Activated naive CD8-positive, alpha-beta T cell treated with anti-CD3 and anti-CD28 coated beads, Interleukin-2, amount 10 ng/mL, durations not matched to agents 7 days and 5 days (primary cell): ENCODE results near the gene TMEM213. TPM values are rescaled to one million over a fixed set of nuclear protein-coding genes. Genes with fewer than 3 reads are reported as not detected.
"Not testable (repeated sequence)": the region's sequence is repeated elsewhere in the genome, so short reads cannot be mapped to it uniquely, and the experiment has no call there.

Experiments
- ATAC-seq: fragments of 150-1000 bp; cut with Tn5 transposase; one replicate; pipeline ENCODE4 v1.10.0; 2021; ENCODE audit warnings: low read depth, moderate library complexity
- POLR2A ChIA-PET: fragments of 350-600 bp; sonication (Branson Sonifier 250); formaldehyde crosslinking; loops from one replicate; lab custom pipeline; 2021; ENCODE audit warnings: antibody characterized with exemption; lab: Charles Lee
- DNase-seq: peaks from one replicate; pipeline ENCODE4 v3.0.0; 2021
- H3K27ac Mint-ChIP-seq: one replicate; pipeline ENCODE4 v1.8.0; 2022; ENCODE audit warnings: mild to moderate bottlenecking, mixed read lengths
- H3K27me3 Mint-ChIP-seq: one replicate; pipeline ENCODE4 v1.8.0; 2022; ENCODE audit warnings: mild to moderate bottlenecking, moderate library complexity, mixed read lengths
- H3K36me3 Mint-ChIP-seq: one replicate; pipeline ENCODE4 v1.8.0; 2021; ENCODE audit warnings: mild to moderate bottlenecking, mixed read lengths
- H3K4me1 Mint-ChIP-seq: one replicate; pipeline ENCODE4 v1.8.0; 2021; ENCODE audit warnings: mixed read lengths
- H3K4me3 Mint-ChIP-seq: one replicate; pipeline ENCODE4 v1.8.0; 2022; ENCODE audit warnings: mild to moderate bottlenecking, moderate library complexity, mixed read lengths
- H3K9me3 Mint-ChIP-seq: one replicate; pipeline ENCODE4 v1.8.0; 2021; ENCODE audit warnings: mixed read lengths
- total RNA-seq, 2 experiments: library from RNA; stranded (reverse); gene quantifications; one replicate each; pipeline ENCODE4 v1.2.3, GENCODE V29; 2021

TMEM213 gene
- total RNA-seq, 2 experiments from 2014 or later: not detected

DNA sequence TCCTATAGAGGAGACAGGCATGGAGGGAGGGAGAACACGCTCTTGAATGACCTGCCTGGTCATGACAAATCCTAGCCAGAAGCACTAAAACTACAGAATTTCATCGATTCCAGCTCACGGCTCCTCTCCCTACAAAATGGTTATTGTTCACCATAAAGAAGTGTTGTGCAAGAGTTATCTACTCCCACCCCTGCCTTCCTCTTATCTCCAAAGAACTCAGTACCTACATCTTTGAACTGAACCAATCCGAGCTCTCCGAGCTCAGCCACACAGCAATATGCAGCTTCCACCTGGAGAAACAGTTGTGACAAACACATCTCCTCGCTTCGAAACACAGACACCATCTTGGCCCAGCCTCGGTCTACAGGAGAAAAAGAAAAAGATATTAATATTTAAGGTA lies 26.9 kb upstream of the TMEM213 start:
- H3K27me3 Mint-ChIP-seq: peaks cover 2% of the 10 kb centered on the region
- ATAC-seq (no peak), DNase-seq (no peak)
- no peaks in the 10 kb centered on the region for H3K4me1 Mint-ChIP-seq
- H3K9me3 Mint-ChIP-seq: no peaks in the 10 kb centered on the region
- no peaks in the 10 kb centered on the region for H3K36me3 Mint-ChIP-seq
- no peak overlapping the region for H3K4me3 Mint-ChIP-seq
- H3K27ac Mint-ChIP-seq: no peak overlapping the region
- POLR2A ChIA-PET: no interaction called here

DNA sequence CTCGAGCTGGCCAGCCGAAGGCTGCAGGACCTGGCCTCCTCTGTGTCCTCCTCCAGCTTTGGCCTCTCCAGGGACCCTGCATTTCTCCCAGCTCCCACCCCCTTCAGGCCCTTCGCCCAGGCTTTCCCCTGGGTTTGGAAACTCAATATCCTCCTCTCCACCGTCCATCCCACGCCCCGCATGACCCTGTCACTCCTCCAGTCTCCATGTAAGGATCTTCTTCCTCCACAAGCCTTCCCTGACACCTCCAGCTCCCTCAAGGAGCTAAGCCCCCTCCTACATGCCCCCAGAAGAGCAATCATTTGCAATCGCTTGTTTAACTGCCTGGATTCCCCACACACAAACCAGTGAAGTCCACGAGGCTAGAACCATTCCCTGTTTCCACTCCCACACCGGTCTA lies 24.6 kb upstream of the TMEM213 start:
- H3K27me3 Mint-ChIP-seq: peaks cover 2% of the 10 kb centered on the region
- no peaks in the 10 kb centered on the region for H3K36me3 Mint-ChIP-seq
- no peak overlapping the region for H3K27ac Mint-ChIP-seq
- H3K4me1 Mint-ChIP-seq: no peaks in the 10 kb centered on the region
- POLR2A ChIA-PET: no interaction called here
- ATAC-seq: no peak
- no peaks in the 10 kb centered on the region for H3K9me3 Mint-ChIP-seq
- no peak overlapping the region for H3K4me3 Mint-ChIP-seq
- no peak for DNase-seq

DNA sequence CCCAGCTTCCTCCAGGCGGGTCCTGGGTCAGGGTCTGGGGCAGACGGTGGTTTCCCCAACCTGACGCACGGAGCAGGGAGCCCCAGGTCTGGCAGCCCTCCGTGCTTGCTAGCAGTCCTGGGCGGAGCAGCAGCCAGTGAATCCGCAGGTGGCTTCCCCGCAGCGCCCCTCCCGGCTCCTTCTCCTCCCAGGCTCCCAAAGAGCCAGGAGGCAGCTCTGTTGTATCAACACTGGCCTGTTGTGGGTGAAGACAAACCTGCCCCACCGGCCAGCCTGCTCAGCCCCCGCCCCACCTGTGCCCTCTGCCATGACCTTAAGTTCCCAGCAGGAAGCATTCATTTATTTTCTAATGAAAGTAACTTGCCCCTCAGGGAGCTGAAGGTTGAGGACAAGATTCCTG lies 24.0 kb upstream of the TMEM213 start:
- Mint-ChIP-seq H3K4me3 (no peak overlapping the region), H3K9me3 (no peaks in the 10 kb centered on the region), H3K27ac (no peak overlapping the region), H3K27me3 (peaks cover 2% of the 10 kb centered on the region), H3K4me1 (no peaks in the 10 kb centered on the region), H3K36me3 (no peaks in the 10 kb centered on the region)
- ATAC-seq: no peak
- POLR2A ChIA-PET: no interaction called here
- no peak for DNase-seq

DNA sequence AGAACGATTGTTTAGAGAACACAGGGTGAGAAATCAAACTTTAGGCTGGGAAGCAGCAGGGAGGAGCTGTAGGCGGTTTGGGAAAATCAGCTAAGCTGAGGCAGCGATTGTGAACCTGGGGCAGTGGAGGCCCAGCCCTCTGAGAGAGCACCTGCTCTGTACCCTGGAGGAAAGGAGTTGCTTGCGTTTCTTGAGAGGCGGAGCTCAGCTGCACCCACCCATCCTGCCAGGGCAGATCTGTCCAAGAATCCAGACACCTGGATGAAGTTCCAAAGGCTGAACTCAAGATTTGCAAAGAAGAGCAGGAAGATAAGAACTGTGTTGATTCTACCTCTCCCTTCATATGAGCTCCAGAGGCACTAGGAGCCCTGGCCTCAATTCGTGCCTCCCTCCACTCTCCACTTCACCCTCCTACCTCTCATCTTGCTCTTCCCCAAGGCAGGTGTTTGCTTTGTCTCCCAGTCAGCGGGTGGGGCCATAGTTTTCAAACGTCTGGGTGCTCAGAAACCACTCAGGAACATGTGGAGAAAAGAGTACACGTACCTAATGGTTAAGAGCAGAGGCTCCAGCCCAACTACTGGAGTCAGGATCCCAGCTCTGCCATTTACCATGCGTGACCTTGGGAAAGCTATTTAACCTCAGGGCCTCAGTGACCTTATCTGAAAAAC lies 21.5 kb upstream of the TMEM213 start:
- DNase-seq (no peak), ATAC-seq (no peak)
- Mint-ChIP-seq H3K4me3 (no peak overlapping the region), H3K36me3 (no peaks in the 10 kb centered on the region), H3K4me1 (no peaks in the 10 kb centered on the region), H3K9me3 (no peaks in the 10 kb centered on the region), H3K27me3 (no peaks in the 10 kb centered on the region), H3K27ac (no peak overlapping the region)
- POLR2A ChIA-PET: no interaction called here

DNA sequence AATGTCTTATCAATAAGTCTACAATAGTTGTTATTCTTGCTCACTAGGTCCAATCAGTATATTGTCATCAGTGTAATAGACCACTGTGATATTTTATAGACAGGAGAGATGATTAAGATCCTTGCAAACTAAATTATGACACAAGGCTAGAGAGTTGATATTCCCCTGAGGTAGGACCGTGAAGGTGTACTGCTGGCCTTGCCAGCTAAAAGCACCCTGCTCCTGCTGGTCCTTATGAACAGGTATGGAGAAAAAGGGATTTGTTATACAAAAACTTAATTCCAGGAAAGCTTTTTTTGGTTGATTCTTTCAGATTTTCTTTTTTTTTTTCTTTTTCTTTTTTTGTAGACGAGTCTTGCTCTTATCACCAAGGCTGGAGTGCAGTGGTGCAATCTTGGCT lies 16.8 kb upstream of the TMEM213 start:
- peaks cover under 1% of the 10 kb centered on the region for H3K4me1 Mint-ChIP-seq
- H3K4me3 Mint-ChIP-seq: no peak overlapping the region
- H3K9me3 Mint-ChIP-seq: no peaks in the 10 kb centered on the region
- peaks cover 5% of the 10 kb centered on the region for H3K27me3 Mint-ChIP-seq
- ATAC-seq (no peak), DNase-seq (no peak)
- H3K36me3 Mint-ChIP-seq: no peaks in the 10 kb centered on the region
- H3K27ac Mint-ChIP-seq: no peak overlapping the region
- POLR2A ChIA-PET: no interaction called here

DNA sequence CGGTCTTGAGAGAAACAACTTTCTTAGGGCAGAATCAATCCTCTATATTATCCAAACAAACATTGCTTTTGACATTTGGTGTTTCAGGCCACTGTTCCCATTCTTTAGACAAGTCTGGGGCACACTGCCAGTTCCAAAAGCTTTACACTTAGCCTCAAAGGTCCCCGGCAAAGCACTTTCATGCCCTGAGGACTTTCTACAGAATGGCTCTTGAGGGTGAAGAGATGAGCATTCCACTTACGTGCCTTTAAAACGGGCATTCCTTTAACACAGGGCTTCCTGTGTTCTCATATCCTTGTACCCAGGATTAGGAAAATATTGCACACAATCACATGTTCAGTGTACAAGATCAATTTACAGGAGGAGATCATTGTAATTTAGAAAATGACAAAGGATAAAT lies 13.1 kb upstream of the TMEM213 start:
- DNase-seq (no peak), ATAC-seq (no peak)
- Mint-ChIP-seq H3K4me3 (no peak overlapping the region), H3K9me3 (peaks cover 5% of the 10 kb centered on the region), H3K4me1 (peaks cover 1% of the 10 kb centered on the region), H3K27ac (no peak overlapping the region), H3K27me3 (peaks cover 10% of the 10 kb centered on the region), H3K36me3 (peaks cover 1% of the 10 kb centered on the region)
- POLR2A ChIA-PET: no interaction called here

DNA sequence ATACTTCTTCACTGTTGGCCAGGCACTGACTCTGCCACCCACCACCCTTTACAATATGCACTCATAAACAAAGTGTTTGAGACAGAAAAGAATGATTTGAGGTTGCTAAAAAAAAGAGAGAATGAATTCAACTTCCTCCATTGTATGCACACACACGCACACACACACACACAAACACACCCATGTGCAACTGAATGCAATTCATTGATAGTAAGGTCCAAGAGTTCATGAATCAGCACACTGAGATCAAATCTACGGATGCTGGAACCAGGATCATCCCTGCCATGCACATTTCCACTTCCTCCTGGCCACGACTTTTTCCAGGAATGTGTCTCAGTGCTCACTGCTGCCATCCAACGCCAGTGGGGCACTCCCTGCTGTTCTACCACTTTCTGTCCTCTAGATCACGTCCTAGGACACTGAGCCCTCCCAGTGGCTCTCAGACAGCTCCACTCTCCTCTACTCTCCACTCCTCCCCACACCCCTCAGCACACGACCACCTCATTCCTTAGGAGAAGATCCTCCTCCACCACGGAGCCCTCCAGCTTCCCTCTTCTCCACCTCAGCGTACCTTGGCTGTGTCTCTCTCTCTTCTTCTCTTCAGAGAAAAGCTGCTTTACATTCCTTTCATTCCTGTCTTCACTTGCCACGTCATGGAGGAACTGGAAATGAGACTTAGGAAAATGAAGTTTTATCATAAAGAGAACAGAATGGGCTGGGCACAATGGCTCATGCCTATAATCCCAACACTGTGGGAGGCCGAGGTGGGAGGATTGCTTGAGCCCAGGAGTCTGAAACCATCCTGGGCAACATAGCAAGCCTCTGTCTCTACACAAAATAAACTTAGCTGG lies 12.0 kb upstream of the TMEM213 start:
- H3K9me3 Mint-ChIP-seq: peaks cover 5% of the 10 kb centered on the region
- no peak overlapping the region for H3K27ac Mint-ChIP-seq
- no peak overlapping the region for H3K4me3 Mint-ChIP-seq
- no peak for ATAC-seq
- H3K4me1 Mint-ChIP-seq: peaks cover 1% of the 10 kb centered on the region
- no peak for DNase-seq
- POLR2A ChIA-PET: no interaction called here
- peaks cover 10% of the 10 kb centered on the region for H3K27me3 Mint-ChIP-seq
- peaks cover 1% of the 10 kb centered on the region for H3K36me3 Mint-ChIP-seq

DNA sequence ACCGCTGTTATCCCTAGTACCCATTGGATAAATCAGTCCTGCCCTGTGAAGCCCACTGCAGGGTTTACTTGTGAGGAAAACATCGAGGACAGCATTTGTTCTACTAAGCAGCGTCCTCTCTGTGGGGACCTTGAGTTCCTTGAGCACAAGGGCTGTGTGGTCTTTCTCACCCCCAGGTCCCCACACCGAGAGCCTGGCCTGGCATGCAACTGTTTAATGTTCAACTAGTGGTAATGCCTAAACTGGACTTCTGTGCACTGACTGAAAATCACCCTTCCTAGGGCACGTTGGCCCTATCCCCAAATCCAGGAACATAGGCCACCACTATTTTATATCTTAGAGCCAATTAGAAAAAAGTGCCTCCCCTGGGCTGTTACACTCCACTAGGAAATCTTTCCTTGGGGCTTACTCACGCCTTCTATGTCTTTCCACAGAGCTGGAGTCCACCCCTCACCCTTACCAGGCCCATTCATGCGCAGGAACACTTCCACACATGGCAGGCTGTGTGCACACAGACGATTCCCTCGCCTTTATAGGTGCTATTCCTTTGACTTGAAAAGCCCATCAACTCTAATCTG lies 1.7 kb upstream of the TMEM213 start:
- Mint-ChIP-seq H3K4me3 (no peak overlapping the region), H3K27me3 (peaks cover 7% of the 10 kb centered on the region), H3K4me1 (no peaks in the 10 kb centered on the region), H3K9me3 (peaks cover 1% of the 10 kb centered on the region), H3K27ac (no peak overlapping the region), H3K36me3 (no peaks in the 10 kb centered on the region)
- no peak for ATAC-seq
- DNase-seq: no peak
- POLR2A ChIA-PET: no interaction called here

DNA sequence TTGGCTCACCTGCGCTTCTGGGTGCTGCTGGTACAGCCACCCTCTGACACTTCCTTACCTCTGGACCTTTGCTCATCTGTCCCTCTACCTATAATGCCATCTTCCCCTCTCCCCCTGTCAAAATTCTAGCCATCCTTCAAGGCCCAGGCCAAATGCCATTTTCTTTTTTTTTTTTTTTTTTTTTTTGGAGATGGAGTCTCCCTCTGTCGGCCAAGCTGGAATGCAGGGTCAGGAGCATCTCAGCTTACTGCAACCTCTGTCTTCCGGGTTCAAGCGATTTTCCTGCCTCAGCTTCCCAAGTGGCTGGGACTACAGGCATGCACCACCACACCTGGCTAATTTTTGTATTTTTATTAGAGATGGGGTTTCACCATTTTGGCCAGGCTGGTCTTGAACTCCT lies 748 bp upstream of the TMEM213 start:
- H3K4me3 Mint-ChIP-seq, H3K9me3 Mint-ChIP-seq, POLR2A ChIA-PET, H3K27me3 Mint-ChIP-seq, H3K4me1 Mint-ChIP-seq, H3K27ac Mint-ChIP-seq, DNase-seq, ATAC-seq, H3K36me3 Mint-ChIP-seq: not testable (repeated sequence)

DNA sequence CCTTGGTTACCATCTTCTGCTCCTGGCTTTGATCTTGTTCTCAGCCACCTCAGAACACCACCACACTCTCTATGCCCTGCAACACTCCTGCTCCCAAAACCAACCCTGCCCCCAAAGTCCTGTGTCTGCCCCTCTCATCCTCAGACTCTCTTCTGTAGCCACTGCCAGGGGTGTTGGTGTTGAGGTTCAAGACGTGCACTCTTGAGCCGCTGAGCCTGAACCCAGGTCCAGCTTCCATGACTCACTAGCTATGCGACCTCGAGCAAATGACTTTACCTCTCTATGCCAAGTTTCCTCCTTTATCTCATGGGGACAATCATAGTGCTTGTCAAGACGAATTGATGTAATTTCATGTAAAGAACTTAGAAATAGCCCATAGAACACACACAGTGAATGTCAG lies 1.0 kb downstream of the TMEM213 start:
- POLR2A ChIA-PET: no interaction called here
- no peak for DNase-seq
- Mint-ChIP-seq H3K27me3 (peaks cover 6% of the 10 kb centered on the region), H3K9me3 (no peaks in the 10 kb centered on the region), H3K4me1 (no peaks in the 10 kb centered on the region), H3K27ac (no peak overlapping the region), H3K4me3 (no peak overlapping the region), H3K36me3 (no peaks in the 10 kb centered on the region)
- ATAC-seq: no peak

DNA sequence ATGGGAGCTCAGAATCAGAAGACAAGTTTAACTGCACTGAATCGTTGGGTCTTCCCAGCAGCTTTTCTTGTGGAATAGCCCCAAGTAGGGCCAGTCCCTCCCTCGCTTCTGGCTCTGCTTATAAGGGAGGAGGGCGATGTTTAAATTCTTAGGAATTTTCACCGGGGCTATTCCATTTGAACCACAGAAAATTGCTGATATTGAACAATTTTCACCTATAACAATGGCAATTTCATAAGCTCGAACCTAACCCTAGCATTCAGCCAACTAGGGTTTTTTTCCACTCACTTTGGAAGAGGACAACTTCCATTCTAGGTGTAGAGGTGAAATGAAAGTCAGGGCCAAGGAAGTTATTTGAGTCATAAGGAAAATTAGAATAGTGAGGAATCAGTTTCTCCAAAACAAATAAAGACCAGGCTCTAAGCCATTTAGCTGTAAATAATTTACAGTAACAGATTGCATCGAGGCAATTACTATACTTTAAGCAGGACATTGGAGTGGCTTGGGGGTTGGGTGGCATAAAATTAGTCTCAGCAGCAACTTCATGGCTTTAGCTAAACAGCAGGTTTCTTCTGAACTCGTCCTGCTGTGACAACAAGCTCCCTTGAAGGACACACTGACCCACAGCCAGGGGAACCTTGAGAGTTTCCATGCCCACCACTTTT lies 1.7 kb downstream of the TMEM213 start:
- H3K4me1 Mint-ChIP-seq: no peaks in the 10 kb centered on the region
- no peak overlapping the region for H3K4me3 Mint-ChIP-seq
- no peaks in the 10 kb centered on the region for H3K9me3 Mint-ChIP-seq
- H3K27me3 Mint-ChIP-seq: peaks cover 6% of the 10 kb centered on the region
- H3K36me3 Mint-ChIP-seq: no peaks in the 10 kb centered on the region
- DNase-seq (no peak), ATAC-seq (no peak)
- no peak overlapping the region for H3K27ac Mint-ChIP-seq
- POLR2A ChIA-PET: no interaction called here

DNA sequence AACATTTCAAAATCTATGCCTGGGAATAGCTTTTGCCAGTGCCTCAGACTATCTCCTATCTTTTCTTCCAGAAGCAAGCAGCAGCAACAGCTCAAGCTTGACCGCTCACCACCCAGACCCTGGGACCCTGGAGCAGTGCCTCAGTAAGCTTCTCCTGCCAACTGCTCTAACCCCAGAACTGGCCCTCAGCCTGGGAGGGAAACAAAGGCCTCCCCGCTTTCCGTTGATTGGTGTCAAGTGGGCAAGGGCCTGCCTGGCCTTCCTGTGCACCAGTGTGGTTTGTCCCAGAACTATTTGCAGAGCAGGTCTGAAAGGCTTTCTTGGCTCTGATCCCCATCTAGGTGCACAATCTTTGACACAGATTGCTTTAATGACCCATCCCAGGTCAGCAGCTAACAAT lies 3.5 kb downstream of the TMEM213 start:
- ATAC-seq (no peak), DNase-seq (no peak)
- no peaks in the 10 kb centered on the region for H3K9me3 Mint-ChIP-seq
- no peak overlapping the region for H3K4me3 Mint-ChIP-seq
- POLR2A ChIA-PET: no interaction called here
- no peaks in the 10 kb centered on the region for H3K4me1 Mint-ChIP-seq
- H3K27ac Mint-ChIP-seq: no peak overlapping the region
- H3K27me3 Mint-ChIP-seq: peaks cover 3% of the 10 kb centered on the region
- H3K36me3 Mint-ChIP-seq: no peaks in the 10 kb centered on the region

DNA sequence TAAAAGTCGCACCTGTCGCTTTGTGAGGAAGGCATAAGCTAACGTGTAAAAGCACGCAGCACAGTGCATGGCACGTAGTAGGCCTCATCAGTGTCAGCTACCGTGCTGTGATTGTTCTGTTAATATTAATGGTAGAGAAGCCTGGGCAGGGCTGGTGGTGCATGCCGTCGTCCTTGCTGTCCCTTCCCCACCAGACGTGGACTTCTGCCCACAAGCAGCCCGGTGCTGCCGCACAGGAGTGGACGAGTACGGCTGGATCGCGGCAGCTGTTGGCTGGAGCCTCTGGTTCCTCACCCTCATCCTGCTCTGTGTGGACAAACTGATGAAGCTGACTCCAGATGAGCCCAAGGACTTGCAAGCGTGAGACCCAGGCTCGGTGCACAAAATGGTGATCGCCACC lies 4.9 kb downstream of the TMEM213 start:
- DNase-seq (no peak), ATAC-seq (no peak)
- peaks cover 3% of the 10 kb centered on the region for H3K27me3 Mint-ChIP-seq
- H3K4me1 Mint-ChIP-seq: no peaks in the 10 kb centered on the region
- peaks cover 3% of the 10 kb centered on the region for H3K9me3 Mint-ChIP-seq
- no peak overlapping the region for H3K4me3 Mint-ChIP-seq
- no peak overlapping the region for H3K27ac Mint-ChIP-seq
- H3K36me3 Mint-ChIP-seq: no peaks in the 10 kb centered on the region
- POLR2A ChIA-PET: no interaction called here
